ENCODE data around the gene SNX14. TPM values are rescaled to one million over a fixed set of nuclear protein-coding genes. Genes with fewer than 3 reads are reported as not detected.
A peak's percentile ranks its signal among the peaks of the same experiment; 100 is the strongest.

Gene SNX14
- total and polyA plus RNA-seq, 8 donors, result 11.2 to 209 (median 61.5) TPM

DNA sequence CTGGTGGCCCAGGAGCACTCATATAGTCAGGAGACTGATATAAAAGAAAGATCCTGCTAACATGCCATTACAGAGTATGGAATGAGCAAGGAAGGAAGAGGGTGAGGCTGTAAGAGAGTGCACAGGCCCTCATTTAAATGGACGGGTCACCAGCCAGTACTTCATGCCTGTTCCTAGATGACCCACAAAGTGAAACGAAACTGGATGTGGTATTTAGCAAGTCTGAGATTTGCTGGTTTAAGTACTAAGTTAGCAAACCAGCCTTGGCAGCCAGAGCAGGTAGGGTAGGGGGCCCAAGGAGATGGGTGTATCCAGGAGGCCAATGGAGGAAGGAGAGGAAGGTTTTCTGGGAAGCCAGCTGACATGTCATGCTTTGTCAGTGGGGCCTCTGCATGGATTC, 127.9 kb downstream of the SNX14 start:
- no peak overlapping the region for H3K4me3 ChIP-seq
- 58 to 78% (median 70%) methylated on average over 2 of the region's 2 CpGs for WGBS, 5 donors
- H3K27me3 ChIP-seq, result no peaks in the 10 kb centered on the region
- DNase-seq, result no peak
- peaks cover 12 to 40% (median 27%) of the 10 kb centered on the region in 4 donors for H3K4me1 ChIP-seq
- H3K9me3 ChIP-seq, result no peaks in the 10 kb centered on the region
- intact Hi-C loops (cut with DNase I; ENCODE audit: low total_unique reads), result no loop called here
- H3K36me3 ChIP-seq, result no peaks in the 10 kb centered on the region
- TF ChIP-seq POLR2A (IDR thresholded peaks at IDR 0.05) (no peak), POLR2AphosphoS5 (IDR thresholded peaks at IDR 0.05) (no peak), EP300 (IDR thresholded peaks at IDR 0.05) (no peak)
- TF ChIP-seq, protein P1, sequence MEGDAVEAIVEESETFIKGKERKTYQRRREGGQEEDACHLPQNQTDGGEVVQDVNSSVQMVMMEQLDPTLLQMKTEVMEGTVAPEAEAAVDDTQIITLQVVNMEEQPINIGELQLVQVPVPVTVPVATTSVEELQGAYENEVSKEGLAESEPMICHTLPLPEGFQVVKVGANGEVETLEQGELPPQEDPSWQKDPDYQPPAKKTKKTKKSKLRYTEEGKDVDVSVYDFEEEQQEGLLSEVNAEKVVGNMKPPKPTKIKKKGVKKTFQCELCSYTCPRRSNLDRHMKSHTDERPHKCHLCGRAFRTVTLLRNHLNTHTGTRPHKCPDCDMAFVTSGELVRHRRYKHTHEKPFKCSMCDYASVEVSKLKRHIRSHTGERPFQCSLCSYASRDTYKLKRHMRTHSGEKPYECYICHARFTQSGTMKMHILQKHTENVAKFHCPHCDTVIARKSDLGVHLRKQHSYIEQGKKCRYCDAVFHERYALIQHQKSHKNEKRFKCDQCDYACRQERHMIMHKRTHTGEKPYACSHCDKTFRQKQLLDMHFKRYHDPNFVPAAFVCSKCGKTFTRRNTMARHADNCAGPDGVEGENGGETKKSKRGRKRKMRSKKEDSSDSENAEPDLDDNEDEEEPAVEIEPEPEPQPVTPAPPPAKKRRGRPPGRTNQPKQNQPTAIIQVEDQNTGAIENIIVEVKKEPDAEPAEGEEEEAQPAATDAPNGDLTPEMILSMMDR (IDR thresholded peaks at IDR 0.05), result no peak
- H3K27ac ChIP-seq, result no peak overlapping the region

DNA sequence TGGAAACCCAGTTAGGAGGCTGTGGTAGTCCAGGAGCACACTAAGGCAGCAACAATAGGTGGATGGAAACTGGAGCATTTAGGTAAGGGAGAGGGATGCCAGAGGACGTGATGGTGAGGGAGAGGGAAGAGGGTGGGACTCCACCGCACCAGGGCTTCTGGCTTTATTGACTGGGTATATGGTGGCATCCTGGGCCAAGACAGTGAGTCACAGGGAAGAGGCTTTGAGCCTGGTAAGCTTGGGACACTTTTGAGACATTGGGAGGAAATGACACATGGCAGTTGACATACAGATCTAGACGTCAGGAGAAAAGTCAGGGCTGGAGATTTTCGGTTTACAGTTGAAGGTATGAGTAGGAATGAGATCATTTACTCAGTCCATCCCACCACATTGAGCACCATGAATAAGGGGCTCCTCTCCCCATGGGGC, 128.9 kb downstream of the SNX14 start:
- Histone ChIP-seq H3K36me3 (no peaks in the 10 kb centered on the region), H3K9me3 (no peaks in the 10 kb centered on the region), H3K27ac (peak overlapping the region in 4 of 5 donors; percentile 3 to 55 (median 34)), H3K27me3 (no peaks in the 10 kb centered on the region), H3K4me3 (no peak overlapping the region), H3K4me1 (peaks cover 16 to 50% (median 32%) of the 10 kb centered on the region in 4 donors)
- 67 to 83% (median 81%) methylated on average over 4 of the region's 4 CpGs for WGBS, 5 donors
- TF ChIP-seq, protein P1 (IDR thresholded peaks at IDR 0.05), result no peak
- no peak for TF ChIP-seq POLR2AphosphoS5 (IDR thresholded peaks at IDR 0.05)
- no peak for TF ChIP-seq EP300 (IDR thresholded peaks at IDR 0.05)
- TF ChIP-seq POLR2A (IDR thresholded peaks at IDR 0.05), result no peak
- DNase-seq, result no peak
- intact Hi-C loops (cut with DNase I; ENCODE audit: low total_unique reads), result no loop called here

DNA sequence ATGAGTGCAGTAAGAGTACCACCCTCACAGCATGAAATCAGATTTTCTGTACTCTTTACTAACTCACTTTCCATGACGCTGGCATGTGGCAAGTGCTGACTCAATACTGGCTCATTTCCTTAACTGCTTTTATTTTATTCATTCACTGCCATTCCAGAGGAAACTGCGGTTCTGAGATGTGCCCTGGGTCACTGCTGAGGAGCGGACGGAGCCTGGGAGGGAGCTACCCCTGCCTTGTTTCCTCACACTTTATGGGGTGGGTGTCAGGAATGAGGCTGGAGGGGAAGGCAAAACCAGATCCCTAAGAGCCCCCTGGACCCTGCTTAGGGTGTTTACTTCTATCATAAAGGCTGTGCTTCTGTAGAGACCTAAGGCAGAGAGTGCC, 129.4 kb downstream of the SNX14 start:
- intact Hi-C loops (cut with DNase I; ENCODE audit: low total_unique reads), result no loop called here
- Histone ChIP-seq H3K27ac (peak overlapping the region in 4 of 5 donors; percentile 3 to 55 (median 34)), H3K27me3 (no peaks in the 10 kb centered on the region), H3K36me3 (no peaks in the 10 kb centered on the region), H3K9me3 (no peaks in the 10 kb centered on the region), H3K4me3 (no peak overlapping the region), H3K4me1 (peaks cover 16 to 55% (median 34%) of the 10 kb centered on the region in 4 donors)
- peak in 1 of 2 donors; percentile 39 for DNase-seq
- 26 to 66% (median 59%) methylated on average over 4 of the region's 4 CpGs for WGBS, 5 donors
- TF ChIP-seq POLR2A (IDR thresholded peaks at IDR 0.05) (no peak), EP300 (IDR thresholded peaks at IDR 0.05) (no peak), POLR2AphosphoS5 (IDR thresholded peaks at IDR 0.05) (peak in 2 of 3 donors; percentile 16 to 42)
- TF ChIP-seq, protein P1 (IDR thresholded peaks at IDR 0.05), result no peak

DNA sequence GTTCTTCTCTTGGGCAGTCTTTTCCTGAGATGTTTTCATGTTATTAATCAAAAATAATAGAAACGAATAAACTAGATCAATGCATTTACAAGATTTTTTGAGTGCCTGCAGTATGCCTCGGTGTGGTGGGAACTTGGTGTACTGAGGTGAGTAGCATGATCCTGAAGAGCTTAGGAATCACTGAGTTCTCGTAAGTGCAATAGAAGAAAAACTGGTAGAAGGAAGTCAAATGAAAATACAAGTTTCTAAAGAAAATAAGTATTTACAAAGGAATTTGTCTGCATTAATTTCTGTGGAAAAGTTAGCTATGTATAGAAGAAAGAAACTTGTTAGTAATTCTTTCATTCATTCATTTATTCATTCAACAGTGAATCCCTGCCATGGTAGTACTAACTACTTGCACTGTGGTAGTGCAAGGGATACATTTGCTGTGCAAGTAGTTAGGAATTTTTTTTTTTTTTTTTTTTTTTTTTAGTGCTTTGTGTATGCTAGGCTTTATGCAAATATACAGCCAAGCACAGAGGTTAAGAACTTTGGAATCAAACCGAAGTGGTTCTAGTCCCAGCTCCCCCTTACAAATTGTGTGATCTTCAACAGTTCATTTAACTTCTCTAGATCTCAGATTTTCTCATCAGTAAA, 129.9 kb downstream of the SNX14 start:
- Histone ChIP-seq H3K4me1 (peaks cover 16 to 60% (median 36%) of the 10 kb centered on the region in 4 donors), H3K27me3 (no peaks in the 10 kb centered on the region), H3K36me3 (no peaks in the 10 kb centered on the region), H3K4me3 (no peak overlapping the region), H3K27ac (peak overlapping the region in 1 of 5 donors; percentile 51), H3K9me3 (no peaks in the 10 kb centered on the region)
- intact Hi-C loops (cut with DNase I; ENCODE audit: low total_unique reads), result no loop called here
- 71 to 74% (median 72%) methylated on average over 4 of the region's 4 CpGs for WGBS, 5 donors
- DNase-seq, result no peak
- TF ChIP-seq POLR2A (IDR thresholded peaks at IDR 0.05), result no peak
- TF ChIP-seq, protein P1 (IDR thresholded peaks at IDR 0.05), result no peak
- TF ChIP-seq EP300 (IDR thresholded peaks at IDR 0.05), result no peak
- TF ChIP-seq POLR2AphosphoS5 (IDR thresholded peaks at IDR 0.05), result no peak

Measured in stomach (tissue), 9 donors.